ENCODE measurements around the gene SH3RF3.
"Not testable (repeated sequence)": the region's sequence is repeated elsewhere in the genome, so short reads cannot be mapped to it uniquely, and the experiment has no call there.

SH3RF3 gene

GRCh38 chr2:109118321-109118720 is 10.7 kb upstream of the SH3RF3 start:
- DNase-seq (ENCODE audit: low read depth) = no peak

GRCh38 chr2:109120166-109120565 is 8.8 kb upstream of the SH3RF3 start:
- DNase-seq (ENCODE audit: low read depth) = no peak

GRCh38 chr2:109120686-109121085 is 8.3 kb upstream of the SH3RF3 start:
- DNase-seq (ENCODE audit: low read depth) = not testable (repeated sequence)

GRCh38 chr2:109123586-109124201 is 5.3 kb upstream of the SH3RF3 start:
- DNase-seq (ENCODE audit: low read depth) = no peak

GRCh38 chr2:109124982-109125592 is 3.9 kb upstream of the SH3RF3 start:
- DNase-seq (ENCODE audit: low read depth) = no peak

- DNase-seq (ENCODE audit: low read depth) = peak; percentile 89
Observed at GRCh38 chr2:109125593-109126500, 3.2 kb upstream of the SH3RF3 start.

- peak; percentile 89 for DNase-seq (ENCODE audit: low read depth)
Observed at GRCh38 chr2:109126501-109126860, 2.5 kb upstream of the SH3RF3 start.

- no peak for DNase-seq (ENCODE audit: low read depth)
Observed at GRCh38 chr2:109127556-109127955, 1.4 kb upstream of the SH3RF3 start.

- peak; percentile 84 for DNase-seq (ENCODE audit: low read depth)
Observed at GRCh38 chr2:109128048-109128615, 873 bp upstream of the SH3RF3 start.

- DNase-seq (ENCODE audit: low read depth) = no peak
Observed at GRCh38 chr2:109129356-109129920, 433 bp downstream of the SH3RF3 start.

GRCh38 chr2:109129921-109130722 is 1.1 kb downstream of the SH3RF3 start:
- DNase-seq (ENCODE audit: low read depth) = peak; percentile 41

- no peak for DNase-seq (ENCODE audit: low read depth)
Observed at GRCh38 chr2:109130723-109130995, 1.7 kb downstream of the SH3RF3 start.

GRCh38 chr2:109131777-109132176 is 2.8 kb downstream of the SH3RF3 start:
- peak; percentile 42 for DNase-seq (ENCODE audit: low read depth)

- DNase-seq (ENCODE audit: low read depth) = peak; percentile 78
Observed at GRCh38 chr2:109132626-109133025, 3.6 kb downstream of the SH3RF3 start.

- no peak for DNase-seq (ENCODE audit: low read depth)
Observed at GRCh38 chr2:109133746-109134145, 4.7 kb downstream of the SH3RF3 start.

- DNase-seq (ENCODE audit: low read depth) = no peak
Observed at GRCh38 chr2:109134741-109135358, 5.8 kb downstream of the SH3RF3 start.

GRCh38 chr2:109135359-109136197 is 6.6 kb downstream of the SH3RF3 start:
- peak; percentile 47 for DNase-seq (ENCODE audit: low read depth)

- no peak for DNase-seq (ENCODE audit: low read depth)
Observed at GRCh38 chr2:109136542-109136941, 7.5 kb downstream of the SH3RF3 start.

GRCh38 chr2:109137616-109138015 is 8.6 kb downstream of the SH3RF3 start:
- no peak for DNase-seq (ENCODE audit: low read depth)

GRCh38 chr2:109138449-109138848 is 9.4 kb downstream of the SH3RF3 start:
- DNase-seq (ENCODE audit: low read depth) = no peak

All from amniotic epithelial cell (primary cell).